Neural cell (in vitro differentiated cells): ENCODE measurements around the gene CDC40. TPM values are rescaled to one million over a fixed set of nuclear protein-coding genes. Genes with fewer than 3 reads are reported as not detected.
A peak's percentile ranks its signal among the peaks of the same experiment; 100 is the strongest.

Experiments used
- H2AFZ ChIP-seq: fragments of 200-600, 300-800 bp; sonication (generic), shearing (Covaris generic); 2 replicates; pipeline ENCODE4 v1.6.0; 2014; ENCODE audit warnings: low read depth, mild to moderate bottlenecking, antibody characterized with exemption, low read length, moderate library complexity
- H3F3A ChIP-seq: fragments of 200-600 bp; shearing (Covaris generic); 2 replicates; pipeline ENCODE4 v1.6.1; 2016; ENCODE audit warnings: mild to moderate bottlenecking, moderate library complexity, mixed read lengths, antibody characterized with exemption, low read length; ENCODE audit not compliant: insufficient read depth, poor library complexity, severe bottlenecking
- H3K27ac ChIP-seq: fragments of 200-600, 300-800 bp; sonication (generic), shearing (Covaris generic); 2 replicates; pipeline ENCODE4 v1.5.1; 2014; ENCODE audit warnings: mild to moderate bottlenecking, low read length, moderate library complexity
- H3K27me3 ChIP-seq: fragments of 300-800, 200-600 bp; sonication (generic), shearing (Covaris generic); 2 replicates; pipeline ENCODE4 v1.6.0; 2014; ENCODE audit warnings: mild to moderate bottlenecking, low read depth, low read length, moderate library complexity; ENCODE audit not compliant: insufficient read depth
- H3K36me3 ChIP-seq: fragments of 300-800, 200-600 bp; sonication (generic), shearing (Covaris generic); 2 replicates; pipeline ENCODE4 v1.5.1; 2014; ENCODE audit warnings: mild to moderate bottlenecking, antibody characterized with exemption, low read length, moderate library complexity; ENCODE audit not compliant: insufficient read depth
- H3K4me2 ChIP-seq: fragments of 300-800, 200-600 bp; sonication (generic), shearing (Covaris generic); 2 replicates; pipeline ENCODE4 v1.6.0; 2014; ENCODE audit warnings: mild to moderate bottlenecking, low read length
- H3K4me3 ChIP-seq: fragments of 300-800, 200-600 bp; sonication (generic), shearing (Covaris generic); 2 replicates; pipeline ENCODE4 v1.5.1; 2014; ENCODE audit warnings: mild to moderate bottlenecking, low read length, moderate library complexity
- H3K79me2 ChIP-seq: fragments of 200-600 bp; shearing (Covaris generic); replicated peaks from 2 replicates; pipeline ENCODE4 v1.6.0; 2014; ENCODE audit warnings: mild to moderate bottlenecking, low read length, moderate library complexity; ENCODE audit not compliant: insufficient read depth
- H3K9ac ChIP-seq: fragments of 300-800, 200-600 bp; sonication (generic), shearing (Covaris generic); 2 replicates; pipeline ENCODE4 v1.6.1; 2016; ENCODE audit warnings: mild to moderate bottlenecking, low read length, mixed read lengths
- H3K9me2 ChIP-seq: fragments of 200-600 bp; shearing (Covaris generic); 2 replicates; pipeline ENCODE4 v1.6.1; 2016; ENCODE audit warnings: mild to moderate bottlenecking, low read length, mixed read lengths; ENCODE audit not compliant: insufficient read depth
- H3K9me3 ChIP-seq: fragments of 200-600, 300-800 bp; sonication (generic), shearing (Covaris generic); 2 replicates; pipeline ENCODE4 v1.6.1; 2016; ENCODE audit warnings: mild to moderate bottlenecking, mixed run types, low read length, moderate library complexity, mixed read lengths
- H4K20me1 ChIP-seq: fragments of 200-600 bp; shearing (Covaris generic); 2 replicates; pipeline ENCODE4 v1.6.1; 2016; ENCODE audit warnings: mild to moderate bottlenecking, mixed run types; ENCODE audit not compliant: insufficient read depth
- EP300 ChIP-seq: fragments of 450-650 bp; conservative IDR thresholded peaks from 2 replicates; pipeline ENCODE4 v1.6.1; 2014; ENCODE audit warnings: antibody characterized with exemption, mild to moderate bottlenecking, moderate library complexity; ENCODE audit not compliant: poor library complexity, severe bottlenecking
- MXI1 ChIP-seq: fragments of 450-650 bp; conservative IDR thresholded peaks from 2 replicates; pipeline ENCODE4 v1.6.1; 2014; ENCODE audit warnings: antibody characterized with exemption, mild to moderate bottlenecking; ENCODE audit not compliant: poor library complexity, severe bottlenecking
- POLR2AphosphoS5 ChIP-seq: IDR thresholded peaks from 2 replicates; pipeline ENCODE4 v1.6.1; 2012
- RAD21 ChIP-seq: fragments of 450-650 bp; conservative IDR thresholded peaks from 2 replicates; pipeline ENCODE4 v1.6.1; 2014; ENCODE audit warnings: antibody characterized with exemption, mild to moderate bottlenecking, moderate library complexity
- TAF1 ChIP-seq: IDR thresholded peaks from 2 replicates; pipeline ENCODE4 v1.6.1; 2012; ENCODE audit warnings: low read depth
- polyA minus RNA-seq: library from RNA; depleted of rRNA, polyadenylated mRNA; stranded (reverse); fragments of >200 nt; gene quantifications from 2 replicates; pipeline ENCODE4 v1.2.3, GENCODE V29; 2014
- polyA plus RNA-seq: library from polyadenylated mRNA; depleted of rRNA; stranded (reverse); fragments of >200 nt; gene quantifications from 2 replicates; pipeline ENCODE4 v1.2.3, GENCODE V29; 2014
- TF ChIP-seq, protein P1 (sequence below): IDR thresholded peaks from 2 replicates; pipeline ENCODE4 v1.6.1; 2012; ENCODE audit warnings: borderline replicate concordance
- TF ChIP-seq, protein P2 (sequence below): fragments of 450-650 bp; IDR thresholded peaks from 2 replicates; pipeline ENCODE4 v1.5.1; 2014; ENCODE audit warnings: antibody characterized with exemption, mild to moderate bottlenecking, moderate library complexity; ENCODE audit not compliant: poor library complexity, severe bottlenecking

The CDC40 gene
- polyA plus RNA-seq: 22.3 and 22.9 TPM in 2 replicates
- 34.6 and 36.1 TPM in 2 replicates for polyA minus RNA-seq

DNA sequence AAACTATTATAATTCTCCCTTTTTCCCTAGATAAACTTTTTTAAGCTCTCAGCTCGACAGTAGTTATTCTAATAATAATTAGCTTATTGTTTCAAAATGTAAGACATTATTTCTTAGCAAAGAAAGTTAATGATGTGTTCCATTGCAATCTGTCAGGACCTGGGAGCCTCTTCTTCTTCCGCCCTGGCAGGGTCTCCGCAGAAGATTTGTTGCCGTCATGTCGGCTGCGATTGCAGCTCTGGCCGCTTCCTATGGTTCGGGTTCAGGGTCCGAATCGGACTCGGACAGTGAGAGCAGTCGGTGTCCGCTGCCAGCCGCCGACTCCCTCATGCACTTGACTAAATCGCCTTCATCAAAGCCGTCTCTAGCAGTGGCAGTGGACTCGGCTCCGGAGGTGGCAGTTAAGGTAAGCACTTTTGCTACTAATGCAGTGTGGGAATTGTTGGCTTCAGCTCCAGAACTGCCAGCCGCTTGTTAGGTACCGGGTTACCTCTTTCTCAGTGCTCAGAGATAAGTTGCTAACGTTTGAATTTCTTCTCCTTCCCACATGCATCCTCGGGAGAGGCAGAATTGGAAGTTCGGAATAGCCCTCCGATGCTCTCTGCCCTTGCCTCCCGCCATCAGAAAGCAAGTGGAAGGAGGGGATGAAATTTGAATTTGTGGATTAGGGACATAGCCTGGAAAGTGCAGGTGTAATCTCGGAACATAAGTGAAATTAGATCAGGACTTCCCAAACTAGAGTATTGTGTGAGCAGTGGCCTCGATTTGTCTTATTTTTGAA lies at the start of gene CDC40:
Gene CDC40 (plus strand): TSS at position 200 of the 781 bp plus-strand sequence. CDS start 18 bp downstream, at position 218.
- Histone ChIP-seq H3K9me2 (no peaks in the 10 kb centered on the region), H4K20me1 (peaks cover 6% of the 10 kb centered on the region), H3K9me3 (no peaks in the 10 kb centered on the region), H2AFZ (peak within 1 kb of the TSS; percentile 73), H3K36me3 (no peaks in the 10 kb centered on the region), H3K4me3 (peak within 1 kb of the TSS; percentile 85), H3K4me2 (peak within 1 kb of the TSS; percentile 80), H3K27me3 (no peaks in the 10 kb centered on the region), H3F3A (peaks cover 3% of the 10 kb centered on the region), H3K79me2 (peaks cover 75% of the 10 kb centered on the region), H3K9ac (peak within 1 kb of the TSS; percentile 93), H3K27ac (peak within 1 kb of the TSS; percentile 98)
- TF ChIP-seq, protein P1, sequence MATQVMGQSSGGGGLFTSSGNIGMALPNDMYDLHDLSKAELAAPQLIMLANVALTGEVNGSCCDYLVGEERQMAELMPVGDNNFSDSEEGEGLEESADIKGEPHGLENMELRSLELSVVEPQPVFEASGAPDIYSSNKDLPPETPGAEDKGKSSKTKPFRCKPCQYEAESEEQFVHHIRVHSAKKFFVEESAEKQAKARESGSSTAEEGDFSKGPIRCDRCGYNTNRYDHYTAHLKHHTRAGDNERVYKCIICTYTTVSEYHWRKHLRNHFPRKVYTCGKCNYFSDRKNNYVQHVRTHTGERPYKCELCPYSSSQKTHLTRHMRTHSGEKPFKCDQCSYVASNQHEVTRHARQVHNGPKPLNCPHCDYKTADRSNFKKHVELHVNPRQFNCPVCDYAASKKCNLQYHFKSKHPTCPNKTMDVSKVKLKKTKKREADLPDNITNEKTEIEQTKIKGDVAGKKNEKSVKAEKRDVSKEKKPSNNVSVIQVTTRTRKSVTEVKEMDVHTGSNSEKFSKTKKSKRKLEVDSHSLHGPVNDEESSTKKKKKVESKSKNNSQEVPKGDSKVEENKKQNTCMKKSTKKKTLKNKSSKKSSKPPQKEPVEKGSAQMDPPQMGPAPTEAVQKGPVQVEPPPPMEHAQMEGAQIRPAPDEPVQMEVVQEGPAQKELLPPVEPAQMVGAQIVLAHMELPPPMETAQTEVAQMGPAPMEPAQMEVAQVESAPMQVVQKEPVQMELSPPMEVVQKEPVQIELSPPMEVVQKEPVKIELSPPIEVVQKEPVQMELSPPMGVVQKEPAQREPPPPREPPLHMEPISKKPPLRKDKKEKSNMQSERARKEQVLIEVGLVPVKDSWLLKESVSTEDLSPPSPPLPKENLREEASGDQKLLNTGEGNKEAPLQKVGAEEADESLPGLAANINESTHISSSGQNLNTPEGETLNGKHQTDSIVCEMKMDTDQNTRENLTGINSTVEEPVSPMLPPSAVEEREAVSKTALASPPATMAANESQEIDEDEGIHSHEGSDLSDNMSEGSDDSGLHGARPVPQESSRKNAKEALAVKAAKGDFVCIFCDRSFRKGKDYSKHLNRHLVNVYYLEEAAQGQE: no peak
- TF ChIP-seq MXI1 (peak; percentile 40), POLR2AphosphoS5 (peak; percentile 75), RAD21 (peak; percentile 48), TAF1 (no peak)
- TF ChIP-seq, protein P2, sequence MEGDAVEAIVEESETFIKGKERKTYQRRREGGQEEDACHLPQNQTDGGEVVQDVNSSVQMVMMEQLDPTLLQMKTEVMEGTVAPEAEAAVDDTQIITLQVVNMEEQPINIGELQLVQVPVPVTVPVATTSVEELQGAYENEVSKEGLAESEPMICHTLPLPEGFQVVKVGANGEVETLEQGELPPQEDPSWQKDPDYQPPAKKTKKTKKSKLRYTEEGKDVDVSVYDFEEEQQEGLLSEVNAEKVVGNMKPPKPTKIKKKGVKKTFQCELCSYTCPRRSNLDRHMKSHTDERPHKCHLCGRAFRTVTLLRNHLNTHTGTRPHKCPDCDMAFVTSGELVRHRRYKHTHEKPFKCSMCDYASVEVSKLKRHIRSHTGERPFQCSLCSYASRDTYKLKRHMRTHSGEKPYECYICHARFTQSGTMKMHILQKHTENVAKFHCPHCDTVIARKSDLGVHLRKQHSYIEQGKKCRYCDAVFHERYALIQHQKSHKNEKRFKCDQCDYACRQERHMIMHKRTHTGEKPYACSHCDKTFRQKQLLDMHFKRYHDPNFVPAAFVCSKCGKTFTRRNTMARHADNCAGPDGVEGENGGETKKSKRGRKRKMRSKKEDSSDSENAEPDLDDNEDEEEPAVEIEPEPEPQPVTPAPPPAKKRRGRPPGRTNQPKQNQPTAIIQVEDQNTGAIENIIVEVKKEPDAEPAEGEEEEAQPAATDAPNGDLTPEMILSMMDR: peak; percentile 18

DNA sequence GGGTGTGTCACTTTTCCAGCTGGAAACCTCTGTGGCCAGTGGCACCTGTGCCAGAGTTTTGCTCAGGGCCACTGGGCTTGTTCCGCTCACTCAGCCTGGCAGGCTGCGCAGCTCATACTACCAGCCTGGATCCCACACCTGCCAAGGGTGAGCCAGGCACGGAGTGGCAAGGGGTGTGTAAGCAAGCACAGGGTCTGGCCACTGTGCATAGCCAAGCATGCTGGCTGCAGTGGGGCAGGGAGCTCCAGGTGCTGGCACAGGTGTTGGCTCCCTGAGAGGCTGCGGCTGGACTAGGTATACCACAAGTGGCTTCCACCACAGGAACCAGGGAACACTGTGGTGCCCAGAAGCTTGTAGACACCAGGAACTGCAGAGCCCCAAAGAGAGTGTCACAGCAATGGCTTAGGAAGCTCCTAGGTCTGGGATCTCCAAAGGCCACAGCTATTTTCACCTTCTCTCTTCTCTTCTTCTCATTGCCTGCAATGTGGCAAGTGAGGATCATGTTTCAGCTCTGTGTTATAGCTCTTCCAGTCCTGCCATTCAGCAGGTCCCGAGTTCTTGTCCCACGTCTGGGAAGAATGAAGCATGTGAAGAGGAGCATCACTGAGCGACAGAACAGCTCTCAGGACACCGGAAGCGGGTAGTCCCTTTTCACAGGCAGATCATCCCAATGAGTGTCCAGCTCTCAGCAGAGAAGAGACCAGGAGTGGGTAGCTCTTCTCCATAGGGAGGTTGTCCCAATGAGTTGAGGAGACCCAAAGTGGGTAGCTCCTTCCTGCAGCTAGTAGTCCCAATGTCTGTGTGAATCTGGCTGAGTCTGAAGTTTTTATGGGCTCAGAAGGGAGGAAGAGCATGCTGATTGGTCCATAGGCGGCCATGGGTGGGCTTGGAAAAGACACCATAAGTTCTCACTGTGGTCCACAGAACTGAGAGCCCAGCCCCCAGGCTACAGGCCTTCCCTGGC lies 42.0 kb upstream of the CDC40 start:
- Histone ChIP-seq H3K27ac (no peak overlapping the region), H3K4me2 (no peak overlapping the region), H3K27me3 (no peaks in the 10 kb centered on the region), H3K79me2 (peaks cover 43% of the 10 kb centered on the region), H3K9me2 (no peaks in the 10 kb centered on the region), H3F3A (no peaks in the 10 kb centered on the region), H3K9me3 (no peaks in the 10 kb centered on the region), H4K20me1 (no peaks in the 10 kb centered on the region), H3K9ac (no peak overlapping the region), H3K4me3 (no peak overlapping the region), H2AFZ (no peak overlapping the region), H3K36me3 (no peaks in the 10 kb centered on the region)
- TF ChIP-seq EP300 (no peak), POLR2AphosphoS5 (no peak), TAF1 (no peak), MXI1 (no peak)
- TF ChIP-seq, protein P1: no peak
